ENCODE data around the gene DYRK1B. TPM values are rescaled to one million over a fixed set of nuclear protein-coding genes. Genes with fewer than 3 reads are reported as not detected.

The DYRK1B gene
- total and polyA plus RNA-seq, 2 donors (not counting 1 experiment from before 2014, with no cell fraction given): 7.7 to 12.2 TPM

- no peak for DNase-seq (ENCODE audit: low read depth in 2 of 2)
- Histone ChIP-seq H3K4me1 (ENCODE audit: control insufficient read depth, extremely low read depth, insufficient read depth, low read length) (peaks cover 2% of the 10 kb centered on the region), H3K79me2 (ENCODE audit: control insufficient read depth, insufficient read depth, low read length) (no peaks in the 10 kb centered on the region), H3K36me3 (ENCODE audit: control insufficient read depth, insufficient read depth, low read length) (peaks cover 16% of the 10 kb centered on the region), H2AFZ (ENCODE audit: low read length) (no peak overlapping the region), H3K4me2 (ENCODE audit: extremely low read depth, insufficient read depth, low read length) (no peak overlapping the region), H3K9ac (ENCODE audit: insufficient read depth, low read length) (no peak overlapping the region), H3K27me3 (ENCODE audit: control insufficient read depth, insufficient read depth, low read length) (no peaks in the 10 kb centered on the region), H3K27ac (ENCODE audit: insufficient read depth, low read length) (no peak overlapping the region), H4K20me1 (ENCODE audit: control insufficient read depth, extremely low read depth, insufficient read depth, low read length) (no peaks in the 10 kb centered on the region), H3K4me3 (replicated peaks in 1 of 4; ENCODE audit: control extremely low read depth in 1 of 4, insufficient read depth in 1 of 4, low read depth in 3 of 4, low read length in 4 of 4) (no peak overlapping the region), H3K9me3 (ENCODE audit: control insufficient read depth, insufficient read depth, low read depth, low read length) (no peaks in the 10 kb centered on the region)
- TF ChIP-seq CTCF (conservative IDR thresholded peaks at IDR 0.05 in 1 of 2, IDR thresholded peaks at IDR 0.05 in 1 of 2; ENCODE audit: low read depth in 1 of 2, low read length in 2 of 2): no peak
- no peak for TF ChIP-seq EZH2 (IDR thresholded peaks at IDR 0.05; ENCODE audit: low read length, missing control alignments)
These were observed 7.5 kb downstream of the DYRK1B start for GRCh38 chr19:39826311-39826945.

GRCh38 chr19:39825531-39826076 is 8.4 kb downstream of the DYRK1B start:
- DNase-seq (ENCODE audit: low read depth in 2 of 2): no peak
- Histone ChIP-seq H3K4me3 (replicated peaks in 1 of 4; ENCODE audit: control extremely low read depth in 1 of 4, insufficient read depth in 1 of 4, low read depth in 3 of 4, low read length in 4 of 4) (no peak overlapping the region), H3K4me2 (ENCODE audit: extremely low read depth, insufficient read depth, low read length) (no peak overlapping the region), H3K79me2 (ENCODE audit: control insufficient read depth, insufficient read depth, low read length) (no peaks in the 10 kb centered on the region), H3K27ac (ENCODE audit: insufficient read depth, low read length) (no peak overlapping the region), H2AFZ (ENCODE audit: low read length) (no peak overlapping the region), H3K36me3 (ENCODE audit: control insufficient read depth, insufficient read depth, low read length) (peaks cover 16% of the 10 kb centered on the region), H3K9me3 (ENCODE audit: control insufficient read depth, insufficient read depth, low read depth, low read length) (no peaks in the 10 kb centered on the region), H3K9ac (ENCODE audit: insufficient read depth, low read length) (no peak overlapping the region), H4K20me1 (ENCODE audit: control insufficient read depth, extremely low read depth, insufficient read depth, low read length) (no peaks in the 10 kb centered on the region), H3K27me3 (ENCODE audit: control insufficient read depth, insufficient read depth, low read length) (no peaks in the 10 kb centered on the region), H3K4me1 (ENCODE audit: control insufficient read depth, extremely low read depth, insufficient read depth, low read length) (peaks cover 2% of the 10 kb centered on the region)
- TF ChIP-seq EZH2 (IDR thresholded peaks at IDR 0.05; ENCODE audit: low read length, missing control alignments) (no peak), CTCF (conservative IDR thresholded peaks at IDR 0.05 in 1 of 2, IDR thresholded peaks at IDR 0.05 in 1 of 2; ENCODE audit: low read depth in 1 of 2, low read length in 2 of 2) (no peak)

DNA sequence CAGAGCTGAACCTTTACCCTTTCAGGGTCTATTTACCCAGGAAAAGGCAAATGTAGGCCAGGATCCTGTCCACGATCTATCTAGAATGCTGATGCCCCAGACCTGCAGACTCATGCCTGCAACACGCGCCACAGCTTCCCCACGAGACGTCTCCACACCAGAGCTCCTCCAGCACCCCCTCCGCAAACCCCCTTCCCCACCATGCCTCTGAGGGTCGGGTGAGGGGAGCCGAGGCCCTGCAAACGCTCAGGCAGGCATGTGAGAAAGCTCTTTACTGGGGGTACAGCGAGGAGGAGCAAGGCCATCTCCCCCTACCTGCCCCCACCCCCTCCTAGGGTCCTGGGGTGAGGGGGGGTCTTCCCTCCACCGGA is 8.9 kb downstream of the DYRK1B start:
- TF ChIP-seq EZH2 (IDR thresholded peaks at IDR 0.05; ENCODE audit: low read length, missing control alignments): no peak
- TF ChIP-seq CTCF (conservative IDR thresholded peaks at IDR 0.05 in 1 of 2, IDR thresholded peaks at IDR 0.05 in 1 of 2; ENCODE audit: low read depth in 1 of 2, low read length in 2 of 2): no peak
- H3K4me3 ChIP-seq (replicated peaks in 1 of 4; ENCODE audit: control extremely low read depth in 1 of 4, insufficient read depth in 1 of 4, low read depth in 3 of 4, low read length in 4 of 4): no peak overlapping the region
- H3K9me3 ChIP-seq (ENCODE audit: control insufficient read depth, insufficient read depth, low read depth, low read length): no peaks in the 10 kb centered on the region
- H3K36me3 ChIP-seq (ENCODE audit: control insufficient read depth, insufficient read depth, low read length): peaks cover 13% of the 10 kb centered on the region
- no peak overlapping the region for H3K27ac ChIP-seq (ENCODE audit: insufficient read depth, low read length)
- no peaks in the 10 kb centered on the region for H4K20me1 ChIP-seq (ENCODE audit: control insufficient read depth, extremely low read depth, insufficient read depth, low read length)
- no peak overlapping the region for H3K9ac ChIP-seq (ENCODE audit: insufficient read depth, low read length)
- no peak overlapping the region for H2AFZ ChIP-seq (ENCODE audit: low read length)
- peaks cover 2% of the 10 kb centered on the region for H3K4me1 ChIP-seq (ENCODE audit: control insufficient read depth, extremely low read depth, insufficient read depth, low read length)
- H3K79me2 ChIP-seq (ENCODE audit: control insufficient read depth, insufficient read depth, low read length): no peaks in the 10 kb centered on the region
- no peak for DNase-seq (ENCODE audit: low read depth in 2 of 2)
- H3K27me3 ChIP-seq (ENCODE audit: control insufficient read depth, insufficient read depth, low read length): no peaks in the 10 kb centered on the region
- peak overlapping the region; percentile 82 for H3K4me2 ChIP-seq (ENCODE audit: extremely low read depth, insufficient read depth, low read length)
